Panc1 (cell line): Measurements from ENCODE around the gene TMEM156. TPM values are rescaled to one million over a fixed set of nuclear protein-coding genes. Genes with fewer than 3 reads are reported as not detected.

ENCODE experiments used
- ATAC-seq: fragments of 200-7000 bp; cut with Tn5 transposase; 2 replicates; pipeline ENCODE4 v1.9.1; 2020; ENCODE audit warnings: mild to moderate bottlenecking, moderate library complexity
- BruUV-seq: library from RNA; stranded (reverse); fragments of 400-500 nt; replicated peaks from 2 replicates; lab custom pipeline; 2021; lab: Mats Ljungman, UMichigan
- CTCF ChIA-PET: fragments of 300-600 bp; sonication (Branson Sonifier 250); formaldehyde crosslinking; loops from one replicate; lab custom pipeline; 2022; ENCODE audit warnings: antibody characterized with exemption; lab: Charles Lee
- POLR2A ChIA-PET: fragments of 300-600 bp; sonication (Branson Sonifier 250); formaldehyde crosslinking; loops from one replicate; lab custom pipeline; 2022; ENCODE audit warnings: antibody characterized with exemption; lab: Charles Lee
- DNase-seq: peaks from one replicate; pipeline ENCODE4 v3.0.0-alpha.2; 2010; ENCODE audit warnings: low read depth, low spot score
- H3K27ac ChIP-seq: 2 replicates; pipeline ENCODE4 v1.5.1; 2011; ENCODE audit warnings: mild to moderate bottlenecking, low read length, inconsistent platforms
- H3K27me3 ChIP-seq: fragments of 200-500 bp; sonication (Bioruptor generic); 2 replicates; pipeline ENCODE4 v1.6.0; 2014; ENCODE audit warnings: low read length, inconsistent platforms; ENCODE audit not compliant: control insufficient read depth, insufficient read depth
- H3K36me3 ChIP-seq: fragments of 200-500 bp; sonication (Bioruptor generic); 2 replicates; pipeline ENCODE4 v1.5.1; 2014; ENCODE audit warnings: inconsistent platforms, mild to moderate bottlenecking, low read length, moderate library complexity; ENCODE audit not compliant: control insufficient read depth, insufficient read depth
- H3K4me1 ChIP-seq: 2 replicates; pipeline ENCODE4 v1.5.1; 2011; ENCODE audit warnings: inconsistent platforms, mild to moderate bottlenecking, low read length, moderate library complexity; ENCODE audit not compliant: control insufficient read depth, insufficient read depth
- H3K4me3 ChIP-seq, 2 experiments: 2 replicates each; pipeline ENCODE4 v1.5.1; 2011 to 2012; ENCODE audit warnings: low read depth in 2 of 2, low read length in 2 of 2, mild to moderate bottlenecking in 2 of 2, inconsistent platforms in 1 of 2, moderate library complexity in 1 of 2
- H3K9me3 ChIP-seq: fragments of 200-500 bp; sonication (Bioruptor generic); 2 replicates; pipeline ENCODE4 v1.5.1; 2014; ENCODE audit warnings: low read depth, mild to moderate bottlenecking, inconsistent platforms, low read length, moderate library complexity; ENCODE audit not compliant: control insufficient read depth, insufficient read depth
- CTCF ChIP-seq: fragments of 450-650 bp; IDR thresholded peaks from 2 replicates; pipeline ENCODE4 v1.5.1; 2017; ENCODE audit warnings: mild to moderate bottlenecking
- POLR2AphosphoS5 ChIP-seq: IDR thresholded peaks from 2 replicates; pipeline ENCODE4 v1.6.1; 2012; ENCODE audit warnings: mild to moderate bottlenecking, low read depth, low read length, moderate library complexity
- REST ChIP-seq, 2 experiments: IDR thresholded peaks; 2 replicates each; pipeline ENCODE4 v1.6.1; 2011 to 2012; ENCODE audit warnings: low read depth in 2 of 2, control low read depth in 1 of 2, low read length in 1 of 2, mild to moderate bottlenecking in 1 of 2, moderate library complexity in 1 of 2; ENCODE audit not compliant: insufficient read depth in 1 of 2
- SIN3A ChIP-seq: IDR thresholded peaks from 2 replicates; pipeline ENCODE4 v1.6.1; 2012; ENCODE audit warnings: low read depth, mild to moderate bottlenecking, low read length, moderate library complexity, borderline replicate concordance; ENCODE audit not compliant: insufficient read depth
- TCF7L2 ChIP-seq: IDR thresholded peaks from 2 replicates; pipeline ENCODE4 v1.6.1; 2011; ENCODE audit warnings: mild to moderate bottlenecking, low read depth, low read length, inconsistent platforms
- in situ Hi-C: cut with HindIII; loops from 2 replicates; pipeline ENCODE4 v1.10.0; 2016; ENCODE audit warnings: low sequenced_read_pairs, low pct_unique_long_range_greater_than_20kb
- intact Hi-C: fragments of 100-400 bp; cut with micrococcal nuclease; formaldehyde crosslinking; loops from one replicate; pipeline ENCODE4 v1.10.0; 2022; ENCODE audit not compliant: unreplicated experiment
- total RNA-seq: library from RNA; stranded (reverse); gene quantifications from one replicate; pipeline ENCODE4 v1.2.1, GENCODE V29; 2021; ENCODE audit not compliant: unreplicated experiment

TMEM156 gene
- total RNA-seq, 1 experiment from 2014 or later: 5.8 TPM

GRCh38 chr4:38928568-38928967, 103.6 kb downstream of the TMEM156 start:
- no TSS peak for BruUV-seq
- ChIA-PET POLR2A (no interaction called here), CTCF (interaction anchor here (0.6 kb wide), 1 partner anchor 1246 kb away, joined by 3 read pairs; no protein-coding TSS in a partner anchor)
- intact Hi-C loops: no loop called here
- no peaks in the 10 kb centered on the region for H3K4me1 ChIP-seq
- H3K27me3 ChIP-seq: no peaks in the 10 kb centered on the region
- in situ Hi-C loops: no loop called here
- TF ChIP-seq SIN3A (no peak), CTCF (no peak), REST (IDR thresholded peaks at IDR 0.05; ENCODE audit: insufficient read depth in 1 of 2, low read depth in 2 of 2, low read length in 1 of 2) (no peak), TCF7L2 (no peak), POLR2AphosphoS5 (no peak)
- no peaks in the 10 kb centered on the region for H3K9me3 ChIP-seq
- no peak for ATAC-seq
- no peak for DNase-seq
- no peaks in the 10 kb centered on the region for H3K36me3 ChIP-seq
- no peak overlapping the region for H3K4me3 ChIP-seq
- no peak overlapping the region for H3K27ac ChIP-seq

GRCh38 chr4:38926896-38927295, 105.3 kb downstream of the TMEM156 start:
- H3K36me3 ChIP-seq: no peaks in the 10 kb centered on the region
- no peak for ATAC-seq
- no peak for DNase-seq
- H3K9me3 ChIP-seq: no peaks in the 10 kb centered on the region
- TF ChIP-seq TCF7L2: no peak
- no peak for TF ChIP-seq CTCF
- CTCF ChIA-PET: no interaction called here
- in situ Hi-C loops (no loop called here), intact Hi-C loops (no loop called here)
- no TSS peak for BruUV-seq
- POLR2A ChIA-PET: no interaction called here
- H3K27me3 ChIP-seq: no peaks in the 10 kb centered on the region
- no peak overlapping the region for H3K4me3 ChIP-seq
- no peak overlapping the region for H3K27ac ChIP-seq
- no peaks in the 10 kb centered on the region for H3K4me1 ChIP-seq
